K562 (cell line): Measurements from ENCODE around the gene NFIC. TPM values are rescaled to one million over a fixed set of nuclear protein-coding genes. Genes with fewer than 3 reads are reported as not detected.

ENCODE experiments used
- CHD4 ChIP-seq: fragments of 200-600 bp; sonication (generic); IDR thresholded peaks from 3 replicates; pipeline ENCODE4 v1.6.1; 2012; ENCODE audit warnings: low read depth, mild to moderate bottlenecking, mixed read lengths, low read length, inconsistent platforms; ENCODE audit not compliant: insufficient read depth, insufficient replicate concordance, poor library complexity, severe bottlenecking
- ELF4 ChIP-seq: fragments of 450-650 bp; formaldehyde crosslinking; IDR thresholded peaks from 2 replicates; pipeline ENCODE4 v1.4.0; 2022; ENCODE audit warnings: missing genetic modification characterization
- FOXA3 ChIP-seq, 2 experiments: fragments of 450-650 bp in 1 of 2; sonication (generic) in 1 of 2; formaldehyde crosslinking; IDR thresholded peaks in 1 of 2; conservative IDR thresholded peaks in 1 of 2; 2 replicates each; pipeline versions ENCODE4 v1.4.0 to v1.8.0; 2020 to 2022; ENCODE audit warnings: mild to moderate bottlenecking in 2 of 2, missing genetic modification reagents in 1 of 2
- FOXJ2 ChIP-seq: fragments of 200-800 bp; sonication (Bioruptor generic); IDR thresholded peaks from 2 replicates; pipeline ENCODE4 v1.6.1; 2016; ENCODE audit warnings: missing genetic modification characterization, missing compliant biosample characterization
- GTF2A2 ChIP-seq: IDR thresholded peaks from 2 replicates; pipeline ENCODE4 v1.6.1; 2016; ENCODE audit warnings: mild to moderate bottlenecking, missing genetic modification characterization, missing compliant biosample characterization
- NR2F6 ChIP-seq: fragments of 450-650 bp; formaldehyde crosslinking; IDR thresholded peaks from 2 replicates; pipeline ENCODE4 v1.4.0; 2020; ENCODE audit warnings: mild to moderate bottlenecking
- POLR3A ChIP-seq: IDR thresholded peaks from 2 replicates; pipeline ENCODE4 v1.6.1; 2011; ENCODE audit warnings: borderline replicate concordance, mild to moderate bottlenecking, moderate library complexity; ENCODE audit not compliant: insufficient read length, insufficient read depth; ENCODE audit errors: extremely low read depth
- RBM17 ChIP-seq: fragments of 200-400 bp; formaldehyde crosslinking; IDR thresholded peaks from 2 replicates; pipeline ENCODE4 v1.6.1; 2017; ENCODE audit warnings: low read depth, mild to moderate bottlenecking, low read length, borderline replicate concordance
- SRF ChIP-seq, 2 experiments: fragments of 250-450, 450-650 bp in 1 of 2; sonication (Bioruptor Pico) in 1 of 2; sonication (generic) in 1 of 2; formaldehyde crosslinking; IDR thresholded peaks; 2 replicates each; pipeline versions ENCODE4 v1.5.0 to v1.5.1; 2020 to 2022; ENCODE audit warnings: mild to moderate bottlenecking in 1 of 2, missing genetic modification reagents in 1 of 2
- YBX1 ChIP-seq: fragments of 450-650 bp; IDR thresholded peaks from 2 replicates; pipeline ENCODE4 v1.7.1; 2016; ENCODE audit warnings: mild to moderate bottlenecking
- ZBTB17 ChIP-seq: fragments of 450-650 bp; formaldehyde crosslinking; IDR thresholded peaks from 2 replicates; pipeline ENCODE4 v1.4.0; 2020; ENCODE audit warnings: mild to moderate bottlenecking
- ZFP36 ChIP-seq: fragments of 150-350 bp; IDR thresholded peaks from 2 replicates; pipeline ENCODE4 v1.6.1; 2018; ENCODE audit warnings: low read length, low read depth; ENCODE audit not compliant: partially characterized antibody
- ZNF133 ChIP-seq: fragments of 250-450 bp; sonication (Bioruptor Pico); IDR thresholded peaks from 2 replicates; pipeline ENCODE4 v1.4.0; 2020; ENCODE audit warnings: mild to moderate bottlenecking
- ZNF197 ChIP-seq: fragments of 200-800 bp; sonication (Bioruptor generic); IDR thresholded peaks from 2 replicates; pipeline ENCODE4 v1.6.1; 2016; ENCODE audit warnings: low read depth, missing genetic modification characterization, missing compliant biosample characterization
- ZNF384 ChIP-seq: IDR thresholded peaks from 2 replicates; pipeline ENCODE4 v1.6.1; 2012; ENCODE audit warnings: low read depth, low read length, improper control_type of control experiment
- ZNF431 ChIP-seq: sonication (generic); formaldehyde crosslinking; IDR thresholded peaks from 2 replicates; pipeline ENCODE4 v1.8.0; 2022; ENCODE audit warnings: mild to moderate bottlenecking, missing genetic modification reagents
- ZSCAN29 ChIP-seq: fragments of 450-650 bp; IDR thresholded peaks from 2 replicates; pipeline ENCODE4 v1.6.1; 2017
- polyA plus RNA-seq, 8 experiments: library from polyadenylated mRNA; depleted of rRNA in 4 of 8; stranded (reverse) in 5 of 8; unstranded in 3 of 8; fragments of >200 nt; fragmentation: Nextera tagmentation in 2 of 8; fragmentation: Illumina TruSeq in 1 of 8; extraction: Ambion mirVana in 2 of 8; extraction: Trizol in 1 of 8; gene quantifications; 2 replicates each; pipeline versions ENCODE4 v1.2.1 to v1.2.3, GENCODE V29; 2011 to 2014; ENCODE audit warnings: inconsistent platforms in 1 of 8, missing spikeins in 1 of 8
- total RNA-seq, 7 experiments: library from RNA; depleted of rRNA in 6 of 7; stranded (reverse); fragments of >200 nt in 6 of 7; fragmentation: Illumina TruSeq in 2 of 7; extraction: Trizol in 2 of 7; gene quantifications; 2 replicates each; pipeline versions ENCODE4 v1.2.1 to v1.2.3, GENCODE V29; 2011 to 2021; ENCODE audit warnings: low replicate concordance in 1 of 7
- TF ChIP-seq, protein P1 (sequence below): fragments of 450-650 bp; conservative IDR thresholded peaks from 2 replicates; pipeline ENCODE4 v1.6.1; 2016; ENCODE audit warnings: missing genetic modification characterization, low read depth, mild to moderate bottlenecking, missing compliant biosample characterization, moderate library complexity
- TF ChIP-seq, protein P2 (sequence below): fragments of 250-450 bp; sonication (Bioruptor Pico); IDR thresholded peaks from 2 replicates; pipeline ENCODE4 v1.5.0; 2021; ENCODE audit warnings: mild to moderate bottlenecking, borderline replicate concordance
- TF ChIP-seq, protein P3 (sequence below): fragments of 450-650 bp; formaldehyde crosslinking; IDR thresholded peaks from 2 replicates; pipeline ENCODE4 v1.4.0; 2022; ENCODE audit warnings: mild to moderate bottlenecking, moderate library complexity
- TF ChIP-seq, protein P4 (sequence below): fragments of 250-450 bp; sonication (Bioruptor Pico); IDR thresholded peaks from 2 replicates; pipeline ENCODE4 v1.8.0; 2021; ENCODE audit warnings: borderline replicate concordance, mild to moderate bottlenecking, moderate library complexity; ENCODE audit not compliant: poor library complexity, severe bottlenecking
- TF ChIP-seq, protein P5 (sequence below): sonication (generic); formaldehyde crosslinking; IDR thresholded peaks from 2 replicates; pipeline ENCODE4 v1.8.0; 2022; ENCODE audit warnings: missing genetic modification reagents, mild to moderate bottlenecking, borderline replicate concordance

The NFIC gene
- total and polyA plus RNA-seq, 9 of the 15 experiments (the other 6 are each of a cell fraction or from before 2014, with no cell fraction given), result 0.71 to 62.1 (median 6.9) TPM

DNA sequence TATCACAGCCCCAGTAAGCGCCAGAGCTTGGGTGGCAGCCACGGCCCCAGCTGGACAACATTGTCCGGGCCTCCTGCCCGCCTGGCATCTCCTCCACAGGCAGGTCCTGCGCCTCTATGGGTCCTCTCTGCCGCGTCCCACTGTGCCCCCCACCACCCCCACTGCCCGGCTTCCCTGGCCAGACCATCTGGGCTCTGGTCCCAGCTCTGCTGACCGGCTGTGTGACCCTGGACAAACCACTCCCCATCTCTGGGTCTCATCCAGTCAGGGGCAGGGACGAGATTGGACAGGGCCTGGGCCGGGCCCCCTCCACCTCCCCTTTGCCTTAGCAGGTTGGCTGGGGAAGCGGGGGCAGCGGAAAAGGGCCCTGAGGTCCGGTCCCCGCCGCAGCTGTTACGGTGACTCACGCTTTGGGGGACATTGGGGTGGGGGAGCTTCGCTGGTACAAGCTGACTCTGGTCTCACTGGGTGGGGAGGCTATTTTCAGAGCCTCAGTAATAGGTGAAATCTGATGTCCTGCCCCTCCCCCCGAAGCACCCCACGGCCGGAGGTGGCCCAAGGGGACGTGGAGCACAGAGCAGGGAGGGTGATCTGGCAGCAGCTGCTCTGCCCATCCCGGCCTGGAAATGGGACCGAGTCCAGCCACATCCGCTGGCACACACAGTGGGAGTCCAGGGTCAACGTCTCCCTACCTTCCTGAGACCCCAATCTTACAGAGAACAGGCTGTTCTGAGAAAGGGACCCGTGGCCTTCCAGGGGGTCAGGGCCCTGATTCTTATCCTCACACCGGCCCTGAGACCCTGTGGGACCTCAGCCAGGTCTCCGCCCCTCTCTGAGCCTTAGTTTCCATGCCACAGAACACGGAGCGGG, 9.1 kb downstream of the NFIC start (continued):
- TF ChIP-seq, protein P1, sequence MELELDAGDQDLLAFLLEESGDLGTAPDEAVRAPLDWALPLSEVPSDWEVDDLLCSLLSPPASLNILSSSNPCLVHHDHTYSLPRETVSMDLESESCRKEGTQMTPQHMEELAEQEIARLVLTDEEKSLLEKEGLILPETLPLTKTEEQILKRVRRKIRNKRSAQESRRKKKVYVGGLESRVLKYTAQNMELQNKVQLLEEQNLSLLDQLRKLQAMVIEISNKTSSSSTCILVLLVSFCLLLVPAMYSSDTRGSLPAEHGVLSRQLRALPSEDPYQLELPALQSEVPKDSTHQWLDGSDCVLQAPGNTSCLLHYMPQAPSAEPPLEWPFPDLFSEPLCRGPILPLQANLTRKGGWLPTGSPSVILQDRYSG (tag), result no peak
- TF ChIP-seq FOXJ2 (tag) (no peak), ZNF431 (CRISPR knock-in tag) (no peak), RBM17 (no peak), ZBTB17 (CRISPR knock-in tag) (no peak), NR2F6 (no peak), ZNF384 (no peak), POLR3A (no peak), CHD4 (no peak), ELF4 (CRISPR knock-in tag) (no peak), YBX1 (no peak), ZSCAN29 (no peak), FOXA3 (CRISPR knock-in tag; conservative IDR thresholded peaks at IDR 0.05 in 1 of 2, IDR thresholded peaks at IDR 0.05 in 1 of 2) (no peak), ZNF197 (CRISPR knock-in tag) (no peak), GTF2A2 (no peak), ZNF133 (no peak), SRF (CRISPR knock-in tag; IDR thresholded peaks at IDR 0.05) (no peak), ZFP36 (peak; percentile 67)
- TF ChIP-seq, protein P2, sequence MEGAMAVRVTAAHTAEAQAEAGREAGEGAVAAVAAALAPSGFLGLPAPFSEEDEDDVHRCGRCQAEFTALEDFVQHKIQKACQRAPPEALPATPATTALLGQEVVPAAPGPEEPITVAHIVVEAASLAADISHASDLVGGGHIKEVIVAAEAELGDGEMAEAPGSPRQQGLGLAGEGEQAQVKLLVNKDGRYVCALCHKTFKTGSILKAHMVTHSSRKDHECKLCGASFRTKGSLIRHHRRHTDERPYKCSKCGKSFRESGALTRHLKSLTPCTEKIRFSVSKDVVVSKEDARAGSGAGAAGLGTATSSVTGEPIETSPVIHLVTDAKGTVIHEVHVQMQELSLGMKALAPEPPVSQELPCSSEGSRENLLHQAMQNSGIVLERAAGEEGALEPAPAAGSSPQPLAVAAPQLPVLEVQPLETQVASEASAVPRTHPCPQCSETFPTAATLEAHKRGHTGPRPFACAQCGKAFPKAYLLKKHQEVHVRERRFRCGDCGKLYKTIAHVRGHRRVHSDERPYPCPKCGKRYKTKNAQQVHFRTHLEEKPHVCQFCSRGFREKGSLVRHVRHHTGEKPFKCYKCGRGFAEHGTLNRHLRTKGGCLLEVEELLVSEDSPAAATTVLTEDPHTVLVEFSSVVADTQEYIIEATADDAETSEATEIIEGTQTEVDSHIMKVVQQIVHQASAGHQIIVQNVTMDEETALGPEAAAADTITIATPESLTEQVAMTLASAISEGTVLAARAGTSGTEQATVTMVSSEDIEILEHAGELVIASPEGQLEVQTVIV (CRISPR knock-in tag), result no peak
- TF ChIP-seq, protein P3, sequence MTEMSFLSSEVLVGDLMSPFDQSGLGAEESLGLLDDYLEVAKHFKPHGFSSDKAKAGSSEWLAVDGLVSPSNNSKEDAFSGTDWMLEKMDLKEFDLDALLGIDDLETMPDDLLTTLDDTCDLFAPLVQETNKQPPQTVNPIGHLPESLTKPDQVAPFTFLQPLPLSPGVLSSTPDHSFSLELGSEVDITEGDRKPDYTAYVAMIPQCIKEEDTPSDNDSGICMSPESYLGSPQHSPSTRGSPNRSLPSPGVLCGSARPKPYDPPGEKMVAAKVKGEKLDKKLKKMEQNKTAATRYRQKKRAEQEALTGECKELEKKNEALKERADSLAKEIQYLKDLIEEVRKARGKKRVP (CRISPR knock-in tag), result no peak
- TF ChIP-seq, protein P4, sequence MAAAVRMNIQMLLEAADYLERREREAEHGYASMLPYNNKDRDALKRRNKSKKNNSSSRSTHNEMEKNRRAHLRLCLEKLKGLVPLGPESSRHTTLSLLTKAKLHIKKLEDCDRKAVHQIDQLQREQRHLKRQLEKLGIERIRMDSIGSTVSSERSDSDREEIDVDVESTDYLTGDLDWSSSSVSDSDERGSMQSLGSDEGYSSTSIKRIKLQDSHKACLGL (CRISPR knock-in tag), result no peak
- TF ChIP-seq, protein P5, sequence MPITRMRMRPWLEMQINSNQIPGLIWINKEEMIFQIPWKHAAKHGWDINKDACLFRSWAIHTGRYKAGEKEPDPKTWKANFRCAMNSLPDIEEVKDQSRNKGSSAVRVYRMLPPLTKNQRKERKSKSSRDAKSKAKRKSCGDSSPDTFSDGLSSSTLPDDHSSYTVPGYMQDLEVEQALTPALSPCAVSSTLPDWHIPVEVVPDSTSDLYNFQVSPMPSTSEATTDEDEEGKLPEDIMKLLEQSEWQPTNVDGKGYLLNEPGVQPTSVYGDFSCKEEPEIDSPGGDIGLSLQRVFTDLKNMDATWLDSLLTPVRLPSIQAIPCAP (CRISPR knock-in tag), result no peak
